Astrocyte of the spinal cord (primary cell): ENCODE data around the gene KIF2C.

Source experiments
- DNase-seq: peaks from one replicate; pipeline ENCODE4 v3.0.0; 2011; ENCODE audit warnings: low read depth, low spot score
- H3K4me3 ChIP-seq: 2 replicates; pipeline ENCODE4 v1.5.1; 2011; ENCODE audit warnings: low read depth, mild to moderate bottlenecking, low read length, moderate library complexity
- in situ Hi-C: cut with HindIII; loops from 2 replicates; pipeline ENCODE4 v1.10.0; 2017; ENCODE audit warnings: low sequenced_read_pairs
- TF ChIP-seq, protein P1 (sequence below): IDR thresholded peaks from 2 replicates; pipeline ENCODE4 v1.5.1; 2012; ENCODE audit warnings: low read depth, mild to moderate bottlenecking, low read length, inconsistent platforms

Gene KIF2C

DNA sequence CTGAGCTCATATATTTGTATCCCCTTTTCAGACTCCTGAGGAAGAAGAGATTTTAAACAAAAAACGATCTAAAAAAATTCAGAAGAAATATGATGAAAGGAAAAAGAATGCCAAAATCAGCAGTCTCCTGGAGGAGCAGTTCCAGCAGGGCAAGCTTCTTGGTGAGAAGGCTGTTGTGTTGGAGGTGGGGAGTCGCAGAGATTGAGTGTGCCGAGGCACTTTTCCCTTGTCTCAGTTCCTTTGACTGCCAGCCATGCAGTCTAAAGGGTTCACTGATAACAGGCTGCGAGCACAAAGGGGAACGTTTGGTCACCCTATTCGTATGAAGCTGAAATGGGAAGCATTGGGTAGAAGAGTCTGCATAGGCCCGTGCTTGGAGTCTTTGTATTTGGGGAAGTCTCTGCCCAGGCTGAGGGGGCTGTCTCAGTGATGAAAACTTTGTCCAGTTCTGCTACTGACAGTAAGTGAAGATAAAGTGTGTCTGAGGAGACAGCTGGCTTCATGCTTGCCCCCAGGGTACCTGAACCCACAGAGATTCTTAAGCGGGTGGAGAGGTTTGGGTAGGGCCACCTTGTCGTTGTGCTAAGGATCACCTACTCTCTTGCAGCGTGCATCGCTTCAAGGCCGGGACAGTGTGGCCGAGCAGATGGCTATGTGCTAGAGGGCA, 38.5 kb downstream of the KIF2C start:
- in situ Hi-C loops, result no loop called here
- H3K4me3 ChIP-seq, result peak overlapping the region; percentile 97
- TF ChIP-seq, protein P1, sequence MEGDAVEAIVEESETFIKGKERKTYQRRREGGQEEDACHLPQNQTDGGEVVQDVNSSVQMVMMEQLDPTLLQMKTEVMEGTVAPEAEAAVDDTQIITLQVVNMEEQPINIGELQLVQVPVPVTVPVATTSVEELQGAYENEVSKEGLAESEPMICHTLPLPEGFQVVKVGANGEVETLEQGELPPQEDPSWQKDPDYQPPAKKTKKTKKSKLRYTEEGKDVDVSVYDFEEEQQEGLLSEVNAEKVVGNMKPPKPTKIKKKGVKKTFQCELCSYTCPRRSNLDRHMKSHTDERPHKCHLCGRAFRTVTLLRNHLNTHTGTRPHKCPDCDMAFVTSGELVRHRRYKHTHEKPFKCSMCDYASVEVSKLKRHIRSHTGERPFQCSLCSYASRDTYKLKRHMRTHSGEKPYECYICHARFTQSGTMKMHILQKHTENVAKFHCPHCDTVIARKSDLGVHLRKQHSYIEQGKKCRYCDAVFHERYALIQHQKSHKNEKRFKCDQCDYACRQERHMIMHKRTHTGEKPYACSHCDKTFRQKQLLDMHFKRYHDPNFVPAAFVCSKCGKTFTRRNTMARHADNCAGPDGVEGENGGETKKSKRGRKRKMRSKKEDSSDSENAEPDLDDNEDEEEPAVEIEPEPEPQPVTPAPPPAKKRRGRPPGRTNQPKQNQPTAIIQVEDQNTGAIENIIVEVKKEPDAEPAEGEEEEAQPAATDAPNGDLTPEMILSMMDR, result no peak
- no peak for DNase-seq

DNA sequence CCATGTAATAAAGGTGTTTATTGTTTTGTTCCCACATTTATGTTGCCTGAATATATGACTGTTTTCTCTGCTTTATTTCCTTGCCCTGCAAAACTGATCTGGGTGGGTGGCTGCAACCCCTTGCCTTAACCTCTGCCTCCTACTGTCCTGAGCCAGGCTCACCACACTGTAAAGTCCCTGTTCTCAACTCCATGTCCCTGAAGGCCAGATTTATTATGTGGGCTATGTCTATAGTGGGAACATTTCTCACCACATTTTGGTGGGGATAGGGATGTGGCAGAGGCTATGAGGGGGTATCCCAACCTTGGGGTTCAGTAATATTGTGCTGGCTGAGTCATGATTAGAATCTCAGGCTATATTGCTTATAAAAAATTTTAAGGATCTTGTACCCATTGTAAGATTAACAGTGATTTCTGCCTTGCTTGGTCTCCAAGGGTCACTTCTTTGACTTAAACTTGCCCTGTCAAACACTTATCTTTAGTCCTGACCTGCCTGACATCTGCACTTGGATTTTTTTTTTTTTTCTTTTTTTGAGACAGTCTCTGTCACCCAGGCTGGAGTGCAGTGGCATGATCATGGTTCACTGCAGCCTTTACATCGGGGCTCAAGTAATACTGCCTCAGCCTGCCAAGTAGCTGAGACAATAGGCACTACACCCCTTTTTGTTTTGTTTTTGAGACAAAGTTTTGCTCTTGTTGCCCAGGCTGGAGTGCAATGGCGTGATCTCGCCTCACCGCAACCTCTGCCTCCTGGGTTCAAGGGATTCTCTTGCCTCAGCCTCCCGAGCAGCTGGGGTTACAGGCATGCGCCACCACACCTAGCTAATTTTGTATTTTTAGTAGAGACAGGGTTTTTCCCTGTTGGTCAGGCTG, 39.3 kb downstream of the KIF2C start:
- in situ Hi-C loops, result no loop called here
- TF ChIP-seq, protein P1, result no peak
- no peak for DNase-seq
- no peak overlapping the region for H3K4me3 ChIP-seq

DNA sequence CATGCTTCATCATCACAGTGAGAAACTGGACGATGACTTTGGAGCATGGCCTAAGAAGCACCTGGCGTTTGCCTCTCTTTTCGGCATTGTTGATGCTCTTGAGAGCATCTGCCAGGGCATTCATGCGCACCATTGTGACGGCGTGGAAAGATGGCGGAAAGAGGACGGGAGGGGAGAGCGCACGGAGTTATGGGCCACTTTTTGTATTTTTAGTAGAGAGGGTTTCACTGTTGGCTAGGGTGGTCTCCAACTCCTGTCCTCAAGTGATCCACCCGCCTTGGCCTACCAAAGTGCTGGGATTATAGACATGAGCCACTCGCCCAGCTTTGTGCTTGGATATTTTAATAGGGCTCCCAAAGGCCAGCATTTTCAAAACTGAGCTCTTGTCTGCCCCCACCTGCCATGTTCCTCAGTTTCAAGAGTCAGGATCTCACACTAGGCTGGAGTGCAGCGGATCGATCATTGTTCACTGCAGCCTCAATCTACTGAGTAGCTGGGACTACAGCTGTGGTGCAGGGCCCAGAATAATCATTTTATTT, 41.0 kb downstream of the KIF2C start:
- H3K4me3 ChIP-seq, result no peak overlapping the region
- TF ChIP-seq, protein P1, result no peak
- no peak for DNase-seq
- in situ Hi-C loops, result no loop called here

DNA sequence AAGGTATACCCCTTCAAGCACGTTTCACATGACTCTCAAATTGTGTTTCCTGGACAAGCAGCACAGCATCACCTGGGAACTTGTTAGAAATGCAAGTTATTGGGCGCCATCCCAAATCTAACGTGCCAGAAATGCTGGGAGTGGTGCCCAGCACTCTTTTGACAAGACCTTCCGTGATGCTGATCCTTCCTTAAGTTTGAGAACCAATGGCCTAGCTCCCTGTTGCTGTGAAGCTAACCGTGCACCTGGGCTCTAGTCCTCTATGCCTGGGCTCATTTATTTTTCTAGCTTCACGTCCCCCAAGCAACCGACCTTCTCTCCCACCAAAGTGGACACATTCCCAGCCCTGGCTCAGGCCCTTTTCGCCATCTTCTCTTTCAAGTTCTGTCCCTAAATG, 44.1 kb downstream of the KIF2C start:
- in situ Hi-C loops, result no loop called here
- TF ChIP-seq, protein P1, result no peak
- DNase-seq, result no peak
- peak overlapping the region; percentile 26 for H3K4me3 ChIP-seq

DNA sequence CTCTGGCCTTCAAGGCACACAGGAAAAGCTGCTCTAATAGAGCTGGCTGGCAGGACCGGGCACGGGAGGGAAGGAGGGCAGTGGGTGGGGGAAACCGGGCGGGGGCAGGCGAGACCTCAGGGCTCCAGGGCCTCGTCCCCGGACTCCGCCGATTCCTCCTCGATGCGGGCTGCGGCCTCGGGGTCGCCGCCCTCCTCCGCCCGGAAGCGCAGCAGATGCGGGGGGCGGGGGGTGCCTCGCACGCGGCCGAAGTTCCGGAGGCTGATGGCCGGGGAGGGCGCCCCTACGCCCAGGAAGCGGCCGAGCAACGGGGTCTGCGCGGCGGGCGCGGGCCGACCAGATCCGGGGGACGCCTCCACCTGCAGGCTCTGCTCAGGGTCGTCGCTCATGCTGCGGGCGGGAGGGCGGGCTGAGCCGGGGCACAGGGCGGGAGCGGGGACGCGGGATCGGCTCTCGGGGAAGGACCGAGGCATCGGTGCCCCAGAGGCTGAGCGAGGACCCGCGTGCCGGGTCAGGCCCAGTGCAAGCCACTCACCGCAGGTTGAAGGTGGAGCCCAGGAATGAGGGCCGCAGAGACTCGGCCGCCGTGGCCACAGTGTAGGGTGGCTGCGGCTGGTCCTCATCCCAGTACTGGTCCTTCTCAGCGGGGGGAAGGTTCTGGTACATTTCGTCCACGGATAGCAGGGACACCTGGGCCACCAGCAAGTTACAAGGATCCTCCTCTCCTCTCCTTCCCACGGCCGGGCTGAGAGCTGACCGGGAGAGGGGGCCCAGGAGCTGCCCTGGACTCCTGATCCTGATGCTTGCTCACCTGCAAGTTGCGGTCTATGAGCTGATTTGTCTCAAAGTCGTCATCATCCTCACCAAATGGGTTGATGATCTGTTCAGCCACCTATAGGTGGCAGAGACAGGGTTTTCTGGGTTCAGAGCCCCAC, 44.7 kb downstream of the KIF2C start:
- no peak for DNase-seq
- TF ChIP-seq, protein P1, result peak; percentile 12
- in situ Hi-C loops, result no loop called here
- peak overlapping the region; percentile 26 for H3K4me3 ChIP-seq

DNA sequence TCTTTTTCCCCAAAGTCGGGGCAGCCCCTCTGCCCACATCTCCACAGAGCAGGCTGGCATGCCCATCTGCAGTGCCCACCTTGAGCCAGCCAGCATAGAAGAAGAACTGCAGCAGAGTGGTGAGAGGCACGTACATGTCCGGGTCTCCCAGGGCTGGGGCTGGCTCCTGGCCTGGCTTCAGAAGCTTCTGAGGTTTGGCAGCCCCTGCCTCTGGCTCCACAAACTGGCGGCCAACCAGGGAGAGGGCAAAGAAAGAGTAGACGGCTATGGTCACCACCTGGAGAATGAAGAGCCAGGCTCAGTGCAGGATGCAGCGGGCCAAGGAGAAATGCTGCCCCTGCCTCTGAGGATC, 45.4 kb downstream of the KIF2C start:
- H3K4me3 ChIP-seq, result no peak overlapping the region
- TF ChIP-seq, protein P1, result no peak
- DNase-seq, result no peak
- in situ Hi-C loops, result no loop called here
